HG03175 (cell line): Measurements from ENCODE around the gene COL23A1.

ENCODE experiments used
- ATAC-seq: cut with Tn5 transposase; IDR thresholded peaks from one replicate; pipeline ENCODE4 v1.9.1; 2021; ENCODE audit warnings: mild to moderate bottlenecking, moderate library complexity; ENCODE audit not compliant: unreplicated experiment

Gene COL23A1

GRCh38 chr5:178333821-178334481 lies 256.2 kb downstream of the COL23A1 start:
- no peak for ATAC-seq

- no peak for ATAC-seq
Measured at GRCh38 chr5:178332210-178332641, 258.0 kb downstream of the COL23A1 start.

GRCh38 chr5:178331491-178331996 lies 258.6 kb downstream of the COL23A1 start:
- no peak for ATAC-seq

- no peak for ATAC-seq
Measured at GRCh38 chr5:178330791-178331404, 259.3 kb downstream of the COL23A1 start.

GRCh38 chr5:178328826-178329730 lies 261.1 kb downstream of the COL23A1 start:
- no peak for ATAC-seq

GRCh38 chr5:178327931-178328711 lies 262.1 kb downstream of the COL23A1 start:
- no peak for ATAC-seq

- ATAC-seq: no peak
Measured at GRCh38 chr5:178327446-178327845, 262.7 kb downstream of the COL23A1 start.

- no peak for ATAC-seq
Measured at GRCh38 chr5:178326374-178326715, 263.8 kb downstream of the COL23A1 start.

GRCh38 chr5:178325679-178326373 lies 264.4 kb downstream of the COL23A1 start:
- ATAC-seq: no peak

- ATAC-seq: no peak
Measured at GRCh38 chr5:178325311-178325678, 264.9 kb downstream of the COL23A1 start.

GRCh38 chr5:178324481-178325310 lies 265.5 kb downstream of the COL23A1 start:
- ATAC-seq: peak; percentile 75

GRCh38 chr5:178323961-178324360 lies 266.2 kb downstream of the COL23A1 start:
- ATAC-seq: peak; percentile 32

- ATAC-seq: no peak
Measured at GRCh38 chr5:178323541-178323865, 266.7 kb downstream of the COL23A1 start.

GRCh38 chr5:178322736-178323540 lies 267.3 kb downstream of the COL23A1 start:
- no peak for ATAC-seq

- no peak for ATAC-seq
Measured at GRCh38 chr5:178320281-178320855, 269.8 kb downstream of the COL23A1 start.

- ATAC-seq: no peak
Measured at GRCh38 chr5:178319541-178320041, 270.6 kb downstream of the COL23A1 start.

GRCh38 chr5:178318893-178319292 lies 271.3 kb downstream of the COL23A1 start:
- ATAC-seq: no peak

GRCh38 chr5:178318382-178318781 lies 271.8 kb downstream of the COL23A1 start:
- ATAC-seq: no peak
